Transverse colon (tissue), 4 donors: Measurements from ENCODE around the gene PADI4. TPM values are rescaled to one million over a fixed set of nuclear protein-coding genes. Genes with fewer than 3 reads are reported as not detected.

Experiments
- DNase-seq: peaks from one replicate; pipeline ENCODE4 v3.0.0-alpha.2; 2019
- H3K27ac ChIP-seq, 4 donors: fragments of 200-600 bp; sonication (generic); 2 replicates each; pipeline ENCODE4 v1.5.1; 2016 to 2018; ENCODE audit warnings: inconsistent platforms in 4 of 4
- H3K27me3 ChIP-seq: fragments of 200-600 bp; sonication (generic); 2 replicates; pipeline ENCODE4 v1.5.1; 2017; ENCODE audit warnings: inconsistent platforms
- H3K36me3 ChIP-seq, 4 donors: fragments of 200-600 bp; sonication (generic); 2 replicates each; pipeline ENCODE4 v1.5.1; 2017 to 2019; ENCODE audit warnings: inconsistent platforms in 4 of 4
- H3K4me1 ChIP-seq, 4 donors: fragments of 200-600 bp; sonication (generic); 2 replicates each; pipeline ENCODE4 v1.5.1; 2017 to 2020; ENCODE audit warnings: inconsistent platforms in 4 of 4
- H3K4me3 ChIP-seq, 4 donors: fragments of 200-600 bp; sonication (generic); 1 replicate in 1 of 4; 2 replicates in 3 of 4; pipeline versions ENCODE4 v1.5.1 to v1.6.1; 2017 to 2019; ENCODE audit warnings: inconsistent platforms in 4 of 4
- H3K9me3 ChIP-seq, 2 donors: fragments of 200-600 bp; sonication (generic); 2 replicates each; pipeline ENCODE4 v1.5.1; 2017 to 2019; ENCODE audit warnings: inconsistent platforms in 2 of 2
- EP300 ChIP-seq: sonication (generic); formaldehyde crosslinking; IDR thresholded peaks from one replicate; pipeline ENCODE4 v1.6.1; 2017; ENCODE audit warnings: antibody characterized with exemption, low read depth
- POLR2A ChIP-seq: fragments of 450-650 bp; IDR thresholded peaks from one replicate; pipeline ENCODE4 v1.6.1; 2016; ENCODE audit warnings: antibody characterized with exemption, mild to moderate bottlenecking, moderate library complexity
- POLR2AphosphoS5 ChIP-seq, 3 donors: sonication (generic); formaldehyde crosslinking; IDR thresholded peaks; one replicate each; pipeline ENCODE4 v1.6.1; 2016; ENCODE audit warnings: antibody characterized with exemption in 3 of 3
- WGBS, 2 donors: methylation state at CpG; one replicate each; pipeline ENCODE4 v1.1.5; 2018; ENCODE audit warnings: low coverage in 1 of 2; 5-methylcytosine and 5-hydroxymethylcytosine counted together
- in situ Hi-C, 4 donors: fragments of 200-750 bp; cut with MboI; loops; one replicate each; pipeline versions ENCODE4 v1.15.0 to v1.15.1; 2017; ENCODE audit warnings: low sequenced_read_pairs in 3 of 4, low pct_ligation_motif_present in 1 of 4, low pct_unique_long_range_greater_than_20kb in 1 of 4
- intact Hi-C: fragments of 100-400 bp; cut with DNase I; formaldehyde crosslinking; loops from one replicate; pipeline ENCODE4 v1.15.1; 2023; ENCODE audit warnings: low total_unique reads
- total RNA-seq, 4 donors: library from RNA; depleted of rRNA; stranded (reverse); fragments of >200 nt; gene quantifications; one replicate each; pipeline ENCODE4 v1.1.0, GENCODE V29; 2016
- TF ChIP-seq, protein P1 (sequence below), 5 experiments: fragments of 200-600 bp in 3 of 5; fragments of 450-650 bp in 2 of 5; sonication (generic) in 3 of 5; IDR thresholded peaks; 1 replicate in 2 of 5; 2 replicates in 3 of 5; pipeline ENCODE4 v1.5.1; 2016 to 2017; ENCODE audit warnings: antibody characterized with exemption in 5 of 5, inconsistent platforms in 3 of 5, mild to moderate bottlenecking in 2 of 5, moderate library complexity in 1 of 5

The PADI4 gene
- total RNA-seq, 4 donors from 2014 or later = not detected

DNA sequence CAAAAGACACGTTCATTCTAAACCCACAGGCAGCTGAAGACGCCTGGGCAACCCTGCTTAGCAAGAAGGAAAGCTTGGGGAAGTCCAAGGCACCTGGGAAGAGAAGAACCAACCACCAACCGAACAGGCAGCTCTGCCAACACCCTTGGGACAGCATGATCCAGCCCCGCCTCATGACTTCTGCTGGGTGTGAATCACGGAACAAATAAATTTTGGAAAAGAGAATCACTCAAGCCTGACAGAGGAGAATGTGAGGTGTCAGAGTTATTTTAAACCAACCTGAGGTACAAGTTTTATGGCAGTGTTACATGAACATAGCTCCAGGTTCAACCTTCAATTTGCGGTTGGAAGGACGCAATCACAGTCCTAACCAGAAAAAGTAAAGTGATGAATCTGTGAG, 10.0 kb upstream of the PADI4 start:
- Histone ChIP-seq H3K4me3 (no peak overlapping the region), H3K9me3 (peaks cover 0 to 10% of the 10 kb centered on the region in 2 donors), H3K27me3 (peaks cover 20% of the 10 kb centered on the region), H3K4me1 (no peaks in the 10 kb centered on the region), H3K36me3 (no peaks in the 10 kb centered on the region), H3K27ac (no peak overlapping the region)
- intact Hi-C loops = no loop called here
- in situ Hi-C loops = no loop called here
- TF ChIP-seq POLR2A (no peak), EP300 (no peak), POLR2AphosphoS5 (IDR thresholded peaks at IDR 0.05) (no peak)
- TF ChIP-seq, protein P1, sequence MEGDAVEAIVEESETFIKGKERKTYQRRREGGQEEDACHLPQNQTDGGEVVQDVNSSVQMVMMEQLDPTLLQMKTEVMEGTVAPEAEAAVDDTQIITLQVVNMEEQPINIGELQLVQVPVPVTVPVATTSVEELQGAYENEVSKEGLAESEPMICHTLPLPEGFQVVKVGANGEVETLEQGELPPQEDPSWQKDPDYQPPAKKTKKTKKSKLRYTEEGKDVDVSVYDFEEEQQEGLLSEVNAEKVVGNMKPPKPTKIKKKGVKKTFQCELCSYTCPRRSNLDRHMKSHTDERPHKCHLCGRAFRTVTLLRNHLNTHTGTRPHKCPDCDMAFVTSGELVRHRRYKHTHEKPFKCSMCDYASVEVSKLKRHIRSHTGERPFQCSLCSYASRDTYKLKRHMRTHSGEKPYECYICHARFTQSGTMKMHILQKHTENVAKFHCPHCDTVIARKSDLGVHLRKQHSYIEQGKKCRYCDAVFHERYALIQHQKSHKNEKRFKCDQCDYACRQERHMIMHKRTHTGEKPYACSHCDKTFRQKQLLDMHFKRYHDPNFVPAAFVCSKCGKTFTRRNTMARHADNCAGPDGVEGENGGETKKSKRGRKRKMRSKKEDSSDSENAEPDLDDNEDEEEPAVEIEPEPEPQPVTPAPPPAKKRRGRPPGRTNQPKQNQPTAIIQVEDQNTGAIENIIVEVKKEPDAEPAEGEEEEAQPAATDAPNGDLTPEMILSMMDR (IDR thresholded peaks at IDR 0.05) = no peak
- WGBS, 2 donors = 67 to 83% methylated on average over 4 to 7 of the region's 7 CpGs
- DNase-seq = no peak

DNA sequence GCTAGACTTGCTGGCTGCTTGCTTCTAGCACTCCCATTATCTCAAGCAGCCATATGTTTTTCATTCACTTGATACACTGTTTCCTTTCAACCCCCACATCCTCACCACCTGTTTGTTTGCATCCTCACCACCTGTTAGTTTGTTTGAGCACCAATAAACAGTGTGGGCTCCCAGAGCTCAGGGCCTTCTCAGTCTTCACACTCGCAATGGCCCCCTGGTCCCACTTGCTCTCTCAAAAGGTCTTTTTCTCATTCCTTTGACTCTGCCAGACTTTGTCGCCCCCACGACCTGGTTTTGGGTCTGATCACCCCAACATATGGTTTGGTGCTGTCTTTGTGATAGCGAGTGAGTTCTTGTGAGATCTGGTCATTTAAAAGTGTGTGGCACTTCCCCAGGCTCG, 6.2 kb upstream of the PADI4 start:
- no peaks in the 10 kb centered on the region for H3K4me1 ChIP-seq
- intact Hi-C loops (no loop called here), in situ Hi-C loops (no loop called here)
- 76 to 79% methylated on average over 3 to 5 of the region's 5 CpGs for WGBS, 2 donors
- no peak overlapping the region for H3K27ac ChIP-seq
- H3K9me3 ChIP-seq = peaks cover 0 to 10% of the 10 kb centered on the region in 2 donors
- no peaks in the 10 kb centered on the region for H3K36me3 ChIP-seq
- H3K4me3 ChIP-seq = no peak overlapping the region
- H3K27me3 ChIP-seq = peaks cover 3% of the 10 kb centered on the region
- no peak for DNase-seq
- TF ChIP-seq POLR2AphosphoS5 (IDR thresholded peaks at IDR 0.05) (no peak), EP300 (no peak), POLR2A (no peak)
- TF ChIP-seq, protein P1 (IDR thresholded peaks at IDR 0.05) = no peak

DNA sequence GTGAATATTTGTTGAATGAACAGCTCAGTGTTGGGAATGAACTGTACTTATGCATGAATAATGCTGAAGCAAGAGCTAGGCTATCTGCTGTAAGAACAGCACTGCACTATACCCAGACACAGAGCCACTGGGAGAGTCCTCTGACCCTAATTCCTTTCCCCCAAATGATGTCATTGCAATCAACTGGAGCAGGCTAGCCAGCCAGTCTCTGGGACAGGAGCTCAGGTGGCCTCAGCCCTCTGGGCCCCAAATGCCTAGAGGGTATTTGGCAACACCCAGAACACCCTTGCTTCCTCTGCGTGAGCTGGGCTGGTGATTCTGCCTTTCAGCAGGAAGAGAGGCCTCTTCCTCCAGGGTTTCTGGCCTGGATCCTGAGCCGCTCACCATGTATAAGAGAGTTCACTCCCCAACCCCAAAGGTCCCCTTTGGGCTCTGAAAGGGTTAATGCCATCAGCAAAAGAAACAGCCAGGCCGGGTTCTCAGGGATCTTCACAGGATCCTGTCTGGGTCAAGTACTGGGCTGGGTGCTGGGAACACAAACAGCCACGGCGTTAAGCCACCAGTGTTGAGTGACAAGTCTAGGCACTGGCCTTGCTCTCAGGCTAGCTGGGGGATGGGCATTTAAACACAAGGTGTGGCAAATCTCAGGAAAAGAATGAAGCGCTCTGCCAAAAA, 3.7 kb upstream of the PADI4 start:
- in situ Hi-C loops = no loop called here
- no peak overlapping the region for H3K4me3 ChIP-seq
- no peaks in the 10 kb centered on the region for H3K36me3 ChIP-seq
- no peak overlapping the region for H3K27ac ChIP-seq
- TF ChIP-seq, protein P1 (IDR thresholded peaks at IDR 0.05) = no peak
- TF ChIP-seq POLR2AphosphoS5 (IDR thresholded peaks at IDR 0.05) (no peak), POLR2A (no peak), EP300 (no peak)
- no peak for DNase-seq
- 28 to 43% methylated on average over 3 to 6 of the region's 6 CpGs for WGBS, 2 donors
- no peaks in the 10 kb centered on the region for H3K4me1 ChIP-seq
- intact Hi-C loops = no loop called here
- peaks cover 15% of the 10 kb centered on the region for H3K27me3 ChIP-seq
- H3K9me3 ChIP-seq = peaks cover 0 to 10% of the 10 kb centered on the region in 2 donors

DNA sequence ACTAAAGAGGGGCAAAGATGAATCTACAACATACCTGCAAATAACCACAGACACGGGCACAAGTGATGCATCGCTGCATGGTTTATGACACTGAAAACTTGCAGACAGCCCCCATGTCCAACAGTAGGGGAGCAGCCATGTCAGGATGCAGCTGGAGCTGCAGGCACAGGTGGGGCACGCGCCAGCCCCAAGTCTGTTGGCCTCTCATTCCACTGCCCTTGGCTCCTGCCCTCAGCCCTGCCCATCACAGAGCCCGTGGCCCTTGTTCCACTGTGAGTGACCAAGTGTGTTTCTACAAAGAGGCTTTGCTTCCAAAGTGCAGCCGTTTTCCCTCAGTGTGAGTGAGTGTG, 3.2 kb upstream of the PADI4 start:
- TF ChIP-seq POLR2A (no peak), EP300 (no peak), POLR2AphosphoS5 (IDR thresholded peaks at IDR 0.05) (no peak)
- TF ChIP-seq, protein P1 (IDR thresholded peaks at IDR 0.05) = no peak
- Histone ChIP-seq H3K4me3 (no peak overlapping the region), H3K36me3 (no peaks in the 10 kb centered on the region), H3K4me1 (no peaks in the 10 kb centered on the region), H3K9me3 (peaks cover 0 to 10% of the 10 kb centered on the region in 2 donors), H3K27ac (no peak overlapping the region), H3K27me3 (peaks cover 20% of the 10 kb centered on the region)
- in situ Hi-C loops (no loop called here), intact Hi-C loops (no loop called here)
- WGBS, 2 donors = 49 to 83% methylated on average over 2 to 6 of the region's 6 CpGs
- DNase-seq = no peak
